Posterior vena cava (tissue), 2 donors: ENCODE results near the gene GNB1L. TPM values are rescaled to one million over a fixed set of nuclear protein-coding genes. Genes with fewer than 3 reads are reported as not detected.
"Not testable (repeated sequence)": the region's sequence is repeated elsewhere in the genome, so short reads cannot be mapped to it uniquely, and the experiment has no call there.

Experiments
- DNase-seq: peaks from one replicate; pipeline ENCODE4 v3.0.0-alpha.2; 2020; ENCODE audit warnings: low spot score
- intact Hi-C, 2 donors: fragments of 100-400 bp; cut with DNase I; formaldehyde crosslinking; loops; one replicate each; pipeline versions ENCODE4 v1.14.1 to v1.14.2; 2022 to 2023
- total RNA-seq, 2 donors: library from RNA; stranded (reverse); fragmentation: NEBNext Ultra II Directional; extraction: Animal tissue kit (Norgen Biotek cat#: 25700); gene quantifications; one replicate each; pipeline ENCODE4 v1.2.1, GENCODE V29; 2021
- donor health status: DM: yes; HTN: yes; CAD: no.
- donor health status: DM: yes; HTN: yes; CAD: no.

Gene GNB1L
- total RNA-seq, 2 donors from 2014 or later = 3.6 to 3.9 TPM

DNA sequence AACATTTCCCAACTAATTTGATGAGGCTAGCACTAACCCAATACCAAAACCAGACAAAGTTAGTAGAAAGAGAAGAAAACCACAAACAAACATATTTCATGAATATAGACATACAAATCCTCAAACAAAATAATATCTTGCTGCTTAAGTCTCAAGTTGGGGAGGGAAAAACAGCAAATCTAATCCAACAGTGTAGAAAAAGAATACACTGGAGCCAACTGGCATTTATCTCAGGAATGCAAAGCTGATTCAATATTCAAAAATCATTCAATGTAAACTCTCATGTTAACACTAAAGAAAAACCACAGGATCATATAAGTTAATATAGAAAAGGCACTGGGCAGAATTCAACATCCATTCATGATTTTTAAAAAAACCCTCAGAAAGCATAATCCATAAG lies 18.2 kb downstream of the GNB1L start:
- DNase-seq = no peak
- intact Hi-C loops = no loop called here

DNA sequence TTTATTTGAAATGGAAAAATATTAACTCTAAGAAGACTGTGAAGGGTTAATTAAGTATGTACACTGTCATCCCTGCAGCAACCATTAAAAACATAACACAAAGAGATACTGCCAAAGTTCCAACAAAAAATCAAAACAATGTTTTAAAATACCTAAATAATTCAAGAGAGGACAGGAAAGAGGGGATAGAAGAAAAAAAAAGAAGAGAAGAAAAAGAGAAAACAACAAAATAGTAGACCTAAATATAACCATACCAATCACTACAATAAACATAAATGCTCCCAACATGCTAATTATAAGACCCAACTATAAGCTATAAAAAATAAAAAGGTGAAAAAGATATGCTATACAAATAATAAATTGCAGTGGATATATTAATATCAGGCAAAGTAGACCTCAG lies 20.1 kb downstream of the GNB1L start:
- no peak for DNase-seq
- intact Hi-C loops = no loop called here

- DNase-seq, intact Hi-C loops: not testable (repeated sequence)
These were observed 21.3 kb downstream of the GNB1L start for GRCh38 chr22:19833327-19833726.

DNA sequence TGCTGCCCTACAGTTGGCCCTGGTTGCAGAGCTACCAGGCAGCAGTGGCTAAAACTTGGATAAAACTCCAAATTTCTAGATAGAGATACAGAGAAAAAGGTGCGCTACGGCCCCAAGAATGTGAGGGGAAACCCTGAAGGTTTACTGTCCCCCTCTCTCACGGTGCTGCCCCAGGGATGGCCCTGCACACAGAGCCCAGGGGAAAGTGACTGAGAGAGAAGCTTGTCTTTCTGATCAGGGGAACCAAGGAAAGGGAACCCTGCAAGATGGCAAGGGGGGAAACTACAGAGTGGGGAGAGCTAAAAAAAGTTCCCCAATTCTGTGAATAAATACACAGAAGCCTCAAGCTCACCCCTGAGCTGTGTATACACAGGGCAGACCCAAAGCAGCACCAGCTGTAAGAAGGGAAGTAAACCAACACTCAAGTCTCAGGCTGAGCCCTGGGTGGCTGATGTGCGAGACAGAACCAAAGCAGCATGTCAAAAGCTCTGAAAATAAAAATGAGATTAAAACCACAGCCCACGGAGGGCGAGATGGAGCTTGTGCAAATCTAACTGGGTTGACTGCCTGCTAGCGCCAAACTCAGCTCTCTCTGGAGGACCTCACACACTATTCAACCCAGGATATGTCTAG lies 22.1 kb downstream of the GNB1L start:
- no peak for DNase-seq

GRCh38 chr22:19831979-19832378 lies 22.7 kb downstream of the GNB1L start:
- intact Hi-C loops = loop anchor here in 1 of 2 donors (1.0 kb wide), 1 partner anchor 23 kb away; no protein-coding TSS in a partner anchor
- DNase-seq = peak; percentile 6

More for the DNA sequence above, 22.1 kb downstream of the GNB1L start:
- intact Hi-C loops = loop anchor here in 1 of 2 donors (1.0 kb wide), 1 partner anchor 23 kb away; no protein-coding TSS in a partner anchor

GRCh38 chr22:19831016-19831415 lies 23.7 kb downstream of the GNB1L start:
- DNase-seq = no peak
- intact Hi-C loops = no loop called here

- intact Hi-C loops = no loop called here
- no peak for DNase-seq
These were observed 26.7 kb downstream of the GNB1L start for GRCh38 chr22:19828035-19828401.

- no peak for DNase-seq
- intact Hi-C loops = no loop called here
These were observed 27.2 kb downstream of the GNB1L start for GRCh38 chr22:19827341-19828034.

DNA sequence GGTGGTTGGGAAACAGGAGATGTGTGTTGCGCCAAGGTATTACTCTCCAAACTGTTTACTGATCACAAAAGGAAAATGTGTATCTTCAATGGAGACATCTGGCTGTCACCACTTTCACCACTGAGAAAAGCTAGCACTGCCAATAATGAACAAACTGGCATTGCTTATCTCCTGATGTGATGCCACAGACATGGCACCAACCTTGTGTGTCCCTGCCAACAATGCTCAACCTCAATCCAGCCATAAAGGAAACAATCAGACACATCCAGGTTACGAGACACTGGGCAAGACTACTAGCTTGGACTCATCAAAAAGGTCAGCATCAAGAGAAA lies 28.1 kb downstream of the GNB1L start:
- intact Hi-C loops = no loop called here

GRCh38 chr22:19825904-19826618 lies 28.6 kb downstream of the GNB1L start:
- intact Hi-C loops = no loop called here
- DNase-seq = no peak

More for the DNA sequence above, 28.1 kb downstream of the GNB1L start:
- no peak for DNase-seq

- intact Hi-C loops = no loop called here
- peak; percentile 55 for DNase-seq
These were observed 29.7 kb downstream of the GNB1L start for GRCh38 chr22:19824926-19825339.

DNA sequence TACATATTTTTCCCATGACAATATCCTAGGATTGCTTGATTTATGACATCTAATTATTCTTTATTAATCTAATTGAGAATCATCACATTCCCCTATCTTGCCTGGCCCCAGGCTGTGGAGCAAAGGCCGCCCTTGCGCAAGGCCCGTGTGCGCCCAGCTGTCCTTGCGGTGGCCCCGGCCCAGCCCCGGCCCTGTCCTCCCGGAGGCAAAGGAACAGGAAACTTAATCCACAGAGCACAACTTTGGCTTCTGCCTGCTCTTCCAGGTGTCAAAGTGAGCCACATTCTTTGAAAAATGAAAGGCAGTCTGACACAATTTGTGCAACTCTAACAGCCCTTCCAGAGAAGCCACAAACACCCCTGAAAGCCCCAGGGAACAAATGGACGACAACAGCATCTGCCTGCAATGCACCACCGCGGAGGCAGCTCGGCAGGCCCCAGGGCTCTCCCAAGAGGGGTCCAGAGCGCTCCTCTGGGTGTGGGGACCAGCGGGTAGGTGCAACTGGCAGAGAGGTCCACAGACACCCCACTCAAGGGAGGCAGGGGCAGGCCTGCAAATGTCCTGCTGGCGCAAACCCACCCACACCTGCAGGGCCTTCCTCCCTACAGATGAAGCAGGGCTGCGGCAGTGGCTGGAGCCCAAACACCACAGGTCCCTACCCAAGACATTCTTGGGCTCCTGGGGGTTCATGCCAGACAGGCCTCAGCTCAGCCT lies 30.3 kb downstream of the GNB1L start:
- peak; percentile 73 for DNase-seq
- intact Hi-C loops = no loop called here

GRCh38 chr22:19823902-19824211 lies 30.8 kb downstream of the GNB1L start:
- no peak for DNase-seq

DNA sequence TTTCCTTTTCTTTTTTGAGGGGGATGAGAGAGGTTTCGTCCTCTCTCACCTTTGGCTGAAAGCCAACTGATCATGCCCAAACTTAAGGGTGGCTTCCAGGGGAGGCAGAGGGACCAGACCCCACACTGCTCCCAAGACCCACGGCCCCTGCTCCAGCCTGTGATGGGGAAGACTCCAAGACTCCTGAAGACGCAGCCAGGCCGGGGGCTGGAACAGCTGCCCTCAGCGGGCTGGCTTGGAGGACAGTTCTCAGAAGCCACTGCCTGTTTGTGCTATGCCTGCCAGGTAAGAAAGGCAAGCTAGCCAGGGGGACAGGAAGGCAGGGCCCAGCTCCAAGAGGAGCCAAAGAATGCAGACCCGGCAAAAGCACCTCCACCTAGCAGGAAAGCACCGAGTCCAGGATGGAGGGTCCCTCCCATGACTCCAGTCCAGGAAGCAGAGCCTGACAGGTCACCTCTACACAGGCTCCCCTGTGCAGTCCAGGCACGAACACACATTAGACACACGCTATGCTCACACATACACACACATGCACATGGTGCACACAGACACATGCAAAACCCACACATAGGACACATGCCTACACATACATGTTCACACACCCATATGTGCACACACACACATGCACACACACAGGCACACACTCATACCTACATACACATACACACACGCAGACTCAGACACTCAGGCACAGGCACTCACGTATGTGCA lies 31.3 kb downstream of the GNB1L start:
- intact Hi-C loops = no loop called here
- peak; percentile 65 for DNase-seq

More at GRCh38 chr22:19823902-19824211, 30.8 kb downstream of the GNB1L start:
- intact Hi-C loops = no loop called here

GRCh38 chr22:19822301-19823117 lies 32.2 kb downstream of the GNB1L start:
- intact Hi-C loops = no loop called here
- peak; percentile 65 for DNase-seq

DNA sequence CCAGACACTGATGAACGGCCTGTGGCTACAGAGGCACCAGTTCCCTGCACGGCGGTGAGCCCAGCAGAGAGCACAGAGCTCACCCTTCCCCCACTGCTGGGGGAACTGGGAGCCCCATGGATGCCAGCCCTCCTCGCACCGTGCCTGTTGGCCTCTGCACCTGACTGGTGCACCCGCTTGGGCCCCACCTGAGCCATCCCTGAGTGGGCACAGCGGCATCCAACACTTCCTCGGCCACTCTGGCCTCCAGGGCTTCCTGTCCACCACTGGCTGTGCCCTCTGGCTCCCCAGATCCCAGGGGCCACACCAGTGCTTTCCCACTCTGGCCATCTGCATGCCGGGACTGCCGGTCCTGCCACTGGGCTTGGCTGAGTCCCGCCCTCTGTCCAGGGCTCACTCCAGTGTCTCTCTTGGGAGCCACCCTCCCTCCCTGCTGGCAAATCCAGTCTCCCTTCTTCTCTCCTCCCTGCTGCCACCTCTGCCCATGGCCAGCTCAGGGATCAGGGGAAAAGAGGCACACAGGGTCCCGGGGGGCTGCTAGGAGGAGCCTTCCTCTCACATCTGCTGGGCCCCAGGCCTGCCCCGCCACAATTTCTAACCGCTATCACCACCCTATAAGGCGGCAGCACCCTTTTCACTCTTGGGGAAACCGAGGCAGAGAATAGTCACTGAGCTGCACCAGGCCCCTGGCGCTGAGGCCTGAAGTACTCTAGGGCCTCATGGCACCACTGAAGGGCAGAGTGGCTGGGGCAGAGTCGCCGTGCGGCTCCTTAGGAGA lies 33.0 kb downstream of the GNB1L start:
- DNase-seq = peak; percentile 72
- intact Hi-C loops = no loop called here

GRCh38 chr22:19820880-19821522 lies 33.7 kb downstream of the GNB1L start:
- intact Hi-C loops = no loop called here
- peak; percentile 56 for DNase-seq
